ENCODE measurements around the gene PDE2A.

GRCh38 chr11:72553706-72554105 is 120.5 kb downstream of the PDE2A start:
- TF ChIP-seq CTCF (IDR thresholded peaks at IDR 0.05) (peak; percentile 43), EZH2 (IDR thresholded peaks at IDR 0.05) (no peak)

Measured in neural progenitor cell (in vitro differentiated cells).